GM19025 (cell line): ENCODE results near the gene CNTN4.

Experiments used
- ATAC-seq: cut with Tn5 transposase; IDR thresholded peaks from one replicate; pipeline ENCODE4 v1.9.1; 2021; ENCODE audit warnings: mild to moderate bottlenecking, low read depth, moderate library complexity; ENCODE audit not compliant: unreplicated experiment

CNTN4 gene

DNA sequence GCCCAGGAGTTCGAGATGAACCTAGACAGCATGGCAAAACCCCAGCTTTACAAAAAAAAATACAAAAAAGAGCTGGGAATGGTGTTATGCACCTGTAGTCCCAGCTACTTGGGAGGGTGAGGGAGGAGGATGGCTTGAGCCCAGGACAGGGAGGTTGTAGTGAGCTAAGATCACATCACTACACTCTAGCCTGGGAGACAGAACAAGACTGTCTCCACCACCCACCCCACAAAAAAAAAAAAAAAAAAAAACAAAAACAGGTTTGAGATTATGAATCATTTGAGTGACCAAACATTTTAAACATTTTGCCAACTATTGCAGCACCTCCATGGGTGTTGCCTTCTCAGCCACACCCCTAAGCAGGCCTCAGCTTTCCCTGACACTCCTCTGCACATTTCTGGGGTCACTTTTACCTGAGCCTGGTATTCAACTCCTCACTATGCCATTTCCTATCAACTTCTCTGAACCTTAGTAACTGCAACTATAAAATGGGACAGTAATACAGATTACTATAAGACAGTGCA, 969.8 kb downstream of the CNTN4 start:
- ATAC-seq, result no peak

DNA sequence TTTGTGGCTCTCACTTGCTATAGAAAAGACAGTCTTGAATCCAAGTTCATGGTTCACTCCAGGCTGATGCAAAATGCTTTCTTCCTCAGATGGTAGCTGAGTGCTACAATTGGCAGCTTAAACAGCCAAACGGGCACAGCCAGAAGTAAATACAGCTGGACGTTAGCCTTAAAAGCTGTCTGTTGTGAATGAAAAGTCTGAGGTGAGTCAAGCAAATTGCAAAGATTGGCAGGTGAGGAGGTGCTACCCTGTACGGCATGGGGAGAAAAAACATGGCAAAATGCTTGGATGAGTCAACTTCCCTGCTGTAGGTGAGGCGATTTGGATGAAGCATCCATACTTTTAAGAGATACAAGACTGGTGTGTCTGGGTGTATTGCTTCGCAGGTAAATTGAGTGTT, 971.1 kb downstream of the CNTN4 start:
- no peak for ATAC-seq

DNA sequence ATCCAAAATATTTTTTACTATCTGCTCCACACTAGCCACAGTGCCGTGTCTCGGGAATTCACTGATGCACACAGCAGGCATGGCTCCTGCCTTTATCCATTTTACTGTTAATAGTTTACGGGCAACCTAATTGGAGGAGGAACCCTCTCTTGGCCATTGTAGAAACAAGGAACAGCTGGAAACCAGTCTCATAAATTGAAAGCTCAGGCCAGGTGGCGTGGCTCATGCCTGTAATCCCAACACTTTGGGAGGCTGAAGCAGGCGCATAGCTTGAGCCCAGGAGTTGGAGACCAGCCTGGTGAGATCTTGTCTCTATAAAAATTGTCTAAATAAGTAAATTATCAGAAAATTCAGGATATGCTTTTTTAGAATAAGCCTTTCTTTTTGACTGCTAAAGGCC, 972.5 kb downstream of the CNTN4 start:
- no peak for ATAC-seq

DNA sequence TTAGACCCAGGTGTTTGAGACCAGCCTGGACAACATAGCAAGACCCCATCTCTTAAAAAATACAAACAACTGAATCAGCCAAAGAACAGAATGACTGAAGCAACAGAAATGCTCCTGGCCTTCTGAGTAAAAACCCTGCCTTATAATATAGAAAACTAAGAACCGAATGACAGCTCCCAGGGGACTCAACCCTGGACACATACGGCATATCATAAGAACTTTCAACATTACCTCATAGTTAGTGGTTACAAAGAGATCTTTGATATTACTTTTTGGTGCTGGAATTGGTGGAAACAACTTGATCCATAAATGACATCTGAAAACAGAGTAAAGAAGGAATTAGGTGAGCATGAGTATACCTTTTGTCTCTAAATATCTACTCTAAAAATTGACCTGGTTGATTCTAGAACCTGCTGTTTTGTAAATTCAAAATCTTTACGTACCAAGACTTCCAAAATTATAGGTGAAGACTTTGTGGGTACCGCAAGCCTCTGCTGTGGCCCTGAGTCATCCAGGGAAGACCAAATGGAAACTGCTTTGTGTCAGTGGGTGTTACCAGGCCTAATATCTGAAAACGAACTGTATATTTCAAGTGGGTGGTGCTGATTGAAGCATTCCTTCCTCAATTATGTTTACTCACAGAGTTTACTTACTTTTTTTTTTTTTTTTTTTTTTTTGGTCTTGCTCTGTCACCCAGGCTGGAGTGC, 976.0 kb downstream of the CNTN4 start:
- ATAC-seq, result peak; percentile 50

DNA sequence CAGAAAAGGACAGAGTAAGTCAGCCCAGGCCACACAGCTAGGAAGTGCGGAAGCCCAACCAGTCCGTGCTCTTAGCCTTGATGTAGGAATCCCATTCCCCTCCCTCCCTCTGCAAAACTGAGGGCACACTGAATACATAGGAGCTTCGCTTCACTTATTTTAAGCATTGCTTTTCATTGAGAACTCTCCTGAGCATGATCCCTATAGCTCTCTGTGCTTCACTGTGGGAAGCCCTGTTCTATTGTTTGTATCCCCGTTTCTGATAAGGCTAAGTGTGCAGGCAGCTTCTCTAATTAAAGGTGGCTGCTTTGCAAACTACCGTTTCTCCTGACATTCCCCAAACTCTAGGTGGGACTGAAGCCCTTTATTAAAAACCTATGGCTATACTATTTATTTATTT, 981.6 kb downstream of the CNTN4 start:
- no peak for ATAC-seq

DNA sequence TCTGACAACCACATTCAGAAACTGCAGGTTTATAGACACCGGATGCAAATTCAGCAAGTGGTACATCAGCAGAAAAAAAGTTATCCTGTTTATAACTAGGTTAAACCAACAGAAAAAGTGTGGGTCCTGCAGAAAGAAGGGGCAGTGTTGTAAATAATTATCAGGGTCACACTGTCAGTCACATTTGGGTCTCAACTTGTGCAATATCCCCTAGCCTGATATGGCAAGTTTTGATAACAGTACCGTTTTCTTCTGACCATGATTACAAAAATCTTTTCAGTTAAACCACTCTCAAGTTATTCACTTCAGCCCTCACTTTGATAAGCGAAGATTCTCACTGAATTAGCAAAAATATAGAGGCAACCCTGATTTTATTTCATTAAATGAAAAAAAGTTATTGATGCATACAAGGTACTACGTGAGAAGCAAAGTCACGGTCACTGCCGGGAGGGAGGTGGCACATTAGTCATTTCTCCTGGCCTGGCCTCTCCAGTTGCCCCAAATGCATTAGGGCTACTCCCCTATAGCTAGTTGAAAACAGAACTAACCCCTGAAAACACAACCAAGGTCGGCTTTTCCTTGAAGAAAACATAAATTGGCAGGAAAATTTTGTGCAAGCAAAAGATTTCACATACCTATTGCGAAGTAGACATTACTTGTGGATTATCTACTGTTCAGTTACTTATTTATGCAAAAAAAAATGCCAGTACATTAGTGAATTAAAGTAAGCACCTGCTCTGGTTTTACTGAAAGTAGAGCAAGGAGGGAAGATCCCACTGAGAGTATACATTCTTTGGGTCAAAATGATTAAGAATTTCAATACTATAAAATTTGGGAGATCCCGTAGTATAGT, 982.9 kb downstream of the CNTN4 start:
- ATAC-seq, result peak; percentile 36

DNA sequence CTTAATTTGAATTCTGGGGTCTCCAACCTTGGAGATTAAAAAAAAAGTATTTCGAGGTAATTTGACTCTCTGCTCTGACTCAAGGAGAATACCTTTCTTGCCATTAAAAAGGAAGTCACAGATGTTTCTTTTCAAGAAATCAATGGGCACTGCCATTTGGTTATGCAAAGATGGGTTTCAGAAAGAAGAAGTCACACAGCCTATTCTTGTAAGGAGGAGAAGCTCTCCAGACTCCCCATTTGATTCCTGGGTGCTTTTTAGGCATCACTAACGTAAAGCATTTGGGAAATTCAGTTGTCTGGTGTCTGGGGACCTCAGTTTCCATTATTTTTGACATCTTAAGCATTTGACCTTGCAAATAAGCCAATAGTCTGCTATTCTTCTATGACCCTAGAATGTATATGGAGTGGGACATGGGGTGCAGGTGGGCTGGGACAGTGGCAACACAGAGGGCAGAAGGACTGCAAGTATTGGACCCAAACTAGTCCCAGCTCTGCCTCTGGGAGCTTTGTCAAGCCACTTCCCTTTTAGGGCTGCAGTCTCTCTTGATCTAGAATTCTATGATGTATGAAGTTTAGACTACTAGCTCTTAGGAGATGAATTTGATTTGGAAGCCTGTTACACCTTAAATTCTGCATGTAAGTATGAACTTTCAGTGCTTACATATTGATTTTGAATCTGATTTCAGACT, 983.7 kb downstream of the CNTN4 start:
- peak; percentile 63 for ATAC-seq

DNA sequence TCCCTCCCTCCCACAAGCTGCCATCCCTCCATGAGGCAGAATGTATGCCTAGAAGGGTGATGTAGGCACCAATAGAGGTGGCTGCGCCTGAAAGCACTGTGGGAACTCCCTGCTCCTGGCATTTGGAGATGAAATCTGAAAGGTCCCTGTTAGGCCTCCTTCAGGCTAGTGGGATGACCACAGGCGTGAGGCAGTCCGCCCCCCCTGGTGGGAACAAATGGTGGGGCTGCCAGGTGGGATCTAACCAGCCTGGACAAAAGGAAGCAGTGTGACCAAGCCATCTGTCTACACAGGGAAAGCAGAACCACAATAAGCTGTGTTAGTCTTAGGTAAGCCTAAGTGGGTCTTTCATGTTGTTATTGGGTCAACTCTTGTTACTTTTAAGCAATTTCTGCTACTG, 986.2 kb downstream of the CNTN4 start:
- no peak for ATAC-seq

DNA sequence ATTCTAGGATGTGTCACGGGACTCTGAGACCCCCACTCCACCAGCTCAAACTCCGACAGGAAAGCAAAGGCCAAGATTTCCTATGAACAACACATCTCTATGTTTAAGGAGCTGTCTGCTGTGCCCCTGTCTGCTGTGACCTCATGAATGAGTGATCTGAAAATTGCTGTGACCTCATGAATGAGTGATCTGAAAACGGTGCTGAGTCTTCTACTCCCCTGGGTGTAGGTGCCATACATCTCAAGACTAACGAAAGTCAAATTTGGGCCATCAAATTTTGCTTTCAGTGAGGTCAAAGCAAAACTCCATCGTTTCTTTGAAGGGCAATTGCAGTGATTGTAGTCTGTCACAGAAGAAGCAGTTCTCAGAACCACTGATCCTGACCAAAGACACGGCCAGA, 987.1 kb downstream of the CNTN4 start:
- ATAC-seq, result no peak

DNA sequence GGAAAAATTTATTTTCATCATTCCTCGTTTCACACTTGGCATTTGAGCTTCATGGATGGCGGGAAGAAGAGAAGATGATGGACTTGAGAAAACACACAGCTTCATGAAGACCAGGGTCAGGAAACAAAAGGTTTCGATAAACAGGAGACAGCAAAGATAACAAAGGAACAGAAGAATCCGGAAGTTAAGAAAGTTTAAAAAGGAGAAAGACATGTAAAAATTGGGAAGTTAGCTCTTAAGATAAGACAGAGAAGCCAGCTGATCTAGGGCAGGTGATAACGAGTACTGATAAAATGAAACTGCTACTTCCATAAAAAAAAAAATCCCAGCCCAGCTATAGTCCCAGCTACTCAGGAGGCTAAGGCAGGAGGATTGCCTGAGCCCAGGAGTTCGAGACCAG, 987.6 kb downstream of the CNTN4 start:
- no peak for ATAC-seq

DNA sequence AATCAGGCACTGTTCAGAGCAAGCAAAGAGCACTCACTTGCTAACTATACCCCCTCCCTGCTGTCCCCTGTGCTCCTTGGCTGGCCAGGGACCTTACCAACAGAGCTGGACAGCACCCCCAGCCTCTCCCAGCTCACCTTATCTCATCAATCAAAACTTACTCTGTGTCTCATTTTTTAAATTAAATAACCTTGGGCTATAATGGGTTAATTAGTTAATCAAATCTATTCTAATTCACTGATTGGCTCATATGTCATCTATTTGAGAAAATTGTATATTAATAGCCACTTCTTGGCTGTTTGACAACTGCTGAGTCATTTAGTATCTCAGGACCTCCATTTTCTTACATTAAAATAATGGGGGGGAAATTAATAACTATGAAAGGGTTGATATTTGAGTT, 988.6 kb downstream of the CNTN4 start:
- no peak for ATAC-seq

DNA sequence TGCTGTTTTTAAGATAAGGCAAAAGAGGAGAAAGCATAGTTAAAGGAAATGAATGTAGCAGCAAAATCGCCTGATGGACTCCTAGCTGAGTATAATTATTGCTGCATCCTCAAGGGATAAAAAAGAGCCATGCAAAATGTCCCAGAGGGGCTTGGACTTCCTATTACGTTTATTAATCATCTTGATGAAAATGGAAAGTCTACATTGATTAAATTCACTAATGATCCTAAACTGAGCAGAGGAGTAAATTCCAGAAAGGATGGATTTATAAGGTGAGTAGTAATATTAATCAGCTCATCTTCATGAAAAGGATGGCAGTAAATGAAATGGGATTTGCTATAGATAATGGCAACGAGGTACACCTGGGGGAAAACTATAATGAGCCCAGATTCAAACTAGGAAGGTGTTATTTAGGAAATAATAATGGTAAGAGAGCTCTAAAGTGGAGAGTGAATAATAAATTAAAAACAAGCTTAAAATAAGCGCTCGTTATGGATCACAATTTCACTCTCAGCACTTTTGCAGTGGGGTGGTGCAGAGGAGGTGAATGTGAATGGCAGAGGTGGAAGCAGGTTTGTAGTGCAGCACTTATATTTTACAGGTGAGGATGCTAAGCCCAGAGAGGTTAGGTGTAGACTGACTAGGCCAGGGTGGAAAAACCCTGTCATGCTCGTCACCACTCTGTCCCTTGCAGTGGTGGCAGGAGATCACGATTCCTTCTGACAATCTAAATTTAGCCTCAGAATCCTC, 989.2 kb downstream of the CNTN4 start:
- ATAC-seq, result no peak

DNA sequence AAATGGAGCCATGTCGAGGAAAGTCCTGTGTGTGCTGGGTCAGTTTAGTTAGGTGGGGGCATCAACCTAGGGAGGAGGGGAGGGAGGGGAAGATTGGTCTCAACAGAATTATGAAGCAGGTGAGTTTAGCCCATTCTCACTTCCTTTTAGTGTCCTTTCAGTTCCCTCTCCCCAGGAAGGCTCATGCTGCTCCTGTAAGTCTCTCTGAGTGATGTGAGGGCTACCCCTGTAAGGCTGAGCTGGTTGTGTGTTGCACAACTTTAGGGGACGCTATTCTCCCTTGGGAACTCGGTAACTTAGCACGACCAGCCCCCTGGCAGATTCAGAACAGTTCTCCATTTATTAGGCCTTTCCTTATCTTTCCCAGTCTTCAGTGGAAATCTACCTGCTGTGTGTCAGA, 990.4 kb downstream of the CNTN4 start:
- ATAC-seq, result peak; percentile 94

DNA sequence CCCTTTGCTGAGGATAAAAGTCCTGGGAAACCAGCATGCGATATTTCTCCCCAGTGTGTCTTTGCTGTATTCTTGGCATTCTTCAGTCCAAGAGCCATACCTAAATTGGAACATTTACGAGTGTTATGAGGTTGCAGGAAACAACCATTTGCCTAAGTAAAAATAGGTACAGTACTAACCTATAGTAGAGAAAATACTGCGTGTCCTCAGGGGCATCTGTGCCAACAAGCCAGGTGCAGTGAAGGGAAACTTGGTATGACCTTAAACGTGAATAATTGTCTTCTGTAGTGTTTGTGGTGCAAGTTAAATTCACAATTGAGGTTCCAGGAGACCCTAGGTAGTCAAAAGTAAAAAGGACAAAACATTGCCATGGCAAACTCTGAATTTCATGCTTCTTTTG, 999.3 kb downstream of the CNTN4 start:
- no peak for ATAC-seq

DNA sequence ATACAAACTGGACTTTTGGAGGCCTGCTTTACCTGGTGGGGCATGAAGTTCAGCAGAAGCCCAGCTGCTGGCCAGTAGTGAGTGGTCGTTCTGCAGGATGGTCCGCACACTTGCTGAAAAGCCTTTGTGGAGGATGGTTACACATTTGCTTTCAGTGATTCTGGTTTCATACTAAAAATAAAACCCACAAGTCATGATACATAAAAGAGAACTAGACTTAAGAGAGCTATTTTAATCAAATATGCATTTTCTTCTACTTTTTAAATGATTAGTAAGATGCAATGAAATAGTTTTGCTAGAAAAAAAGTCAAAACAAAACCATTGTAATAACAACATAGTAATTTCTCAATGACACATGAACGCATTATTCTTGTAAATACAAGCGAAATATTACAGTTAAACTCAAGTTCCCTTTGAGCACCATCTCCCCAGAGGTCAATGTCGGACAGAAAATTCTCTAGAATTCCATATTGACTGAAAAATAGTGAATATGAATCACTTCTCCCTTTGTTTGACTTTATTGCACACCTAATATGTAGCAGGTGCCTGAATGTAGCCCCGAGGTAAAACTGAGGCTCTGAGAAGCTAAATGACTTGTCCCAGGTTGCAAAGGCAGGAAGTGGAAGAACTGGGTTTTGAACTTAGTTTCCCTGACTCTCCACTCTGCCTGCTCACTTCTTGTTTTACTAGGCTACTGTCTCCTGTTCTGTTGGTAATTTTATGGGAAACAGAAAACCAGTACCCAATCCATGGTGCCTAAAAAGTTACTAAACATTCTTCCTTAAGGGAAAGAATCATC, 1003.2 kb downstream of the CNTN4 start:
- no peak for ATAC-seq

DNA sequence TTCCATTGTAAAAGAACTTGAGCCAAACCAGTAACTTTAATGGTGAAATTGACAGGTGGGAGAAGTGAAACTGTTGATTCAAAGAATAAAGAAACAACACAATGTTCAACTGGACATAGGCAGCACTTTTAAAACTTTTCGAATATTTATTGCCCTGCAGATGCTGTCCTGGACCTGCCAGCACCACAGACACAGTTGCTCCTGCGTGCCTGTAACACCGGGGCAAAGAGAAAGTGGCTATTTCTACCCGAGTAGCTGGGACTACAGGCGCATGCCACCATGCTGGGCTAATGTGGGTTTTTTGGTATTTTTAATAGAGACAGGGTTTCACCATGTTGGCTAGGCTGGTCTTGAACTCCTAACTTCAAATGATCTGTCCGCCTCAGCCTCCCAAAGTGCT, 1004.1 kb downstream of the CNTN4 start:
- ATAC-seq, result no peak

DNA sequence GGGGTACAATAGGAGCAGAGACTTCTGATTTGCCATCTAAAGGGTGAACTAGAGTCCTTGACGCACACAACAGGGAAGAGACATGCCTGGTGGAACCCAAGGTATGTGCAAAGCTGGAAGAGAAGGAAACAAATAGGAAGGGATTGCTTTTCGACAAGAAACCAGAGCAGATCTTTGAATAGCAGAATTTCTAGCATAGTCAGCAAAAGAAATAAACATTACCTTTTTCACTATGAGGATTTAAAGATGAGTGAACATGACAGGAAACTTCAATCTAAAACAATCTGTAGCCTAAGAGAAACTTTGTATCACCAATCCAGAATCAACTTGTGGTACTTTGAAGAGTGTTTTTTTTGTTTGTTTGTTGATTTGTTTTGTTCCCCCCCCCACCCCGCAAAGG, 1006.6 kb downstream of the CNTN4 start:
- ATAC-seq, result no peak

DNA sequence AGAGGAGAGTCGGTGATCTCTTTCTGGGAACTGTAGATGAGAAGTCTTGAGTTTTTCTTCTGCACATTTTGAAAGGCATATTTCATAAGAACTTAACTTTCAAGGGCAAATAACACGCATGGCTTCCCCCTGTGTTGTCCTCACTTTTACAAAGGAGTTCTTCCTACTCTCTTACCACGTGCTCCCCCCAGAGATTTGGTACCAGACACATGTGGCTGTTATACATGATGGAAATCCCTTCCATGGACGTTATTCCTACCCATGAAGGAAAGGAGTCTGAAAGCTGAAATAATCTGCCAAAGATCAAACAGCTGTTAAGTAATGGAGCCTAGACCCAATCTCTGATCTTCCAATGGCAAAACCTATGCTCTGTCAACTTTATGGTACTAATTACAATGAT, 1007.1 kb downstream of the CNTN4 start:
- no peak for ATAC-seq

DNA sequence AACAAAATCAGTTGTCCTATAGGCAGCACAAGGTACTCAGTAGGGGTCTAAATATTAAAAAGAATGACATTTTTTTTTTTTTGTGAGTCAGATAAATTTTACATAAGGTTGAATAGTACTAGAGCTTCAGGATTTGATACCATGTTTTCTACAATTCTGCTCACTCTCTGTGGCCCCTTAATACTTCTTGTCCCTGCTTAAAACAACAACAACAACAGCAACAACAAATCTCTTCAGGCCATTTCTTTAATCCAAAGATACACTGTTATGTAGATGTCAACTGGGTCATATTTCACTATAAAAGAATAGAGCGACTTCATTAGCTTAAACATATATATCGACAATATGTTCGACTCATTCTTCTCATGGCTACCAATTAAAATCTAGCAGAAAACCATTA, 1008.5 kb downstream of the CNTN4 start:
- ATAC-seq, result no peak
